Natural killer cell (primary cell): ENCODE measurements around the gene GSG1L2. TPM values are rescaled to one million over a fixed set of nuclear protein-coding genes. Genes with fewer than 3 reads are reported as not detected.

ENCODE experiments used
- ATAC-seq, 3 donors: fragments of 150-1000 bp in 2 of 3; fragments of 200-7000 bp in 1 of 3; cut with Tn5 transposase; 1 replicate in 1 of 3; 2 replicates in 2 of 3; pipeline ENCODE4 v1.10.0; 2021; ENCODE audit warnings: mild to moderate bottlenecking in 2 of 3, moderate library complexity in 2 of 3
- DNase-seq, 2 donors: peaks; one replicate each; pipeline versions ENCODE4 v3.0.0 to v3.0.0-alpha.2; 2013 to 2021; ENCODE audit warnings: mixed read lengths in 1 of 2
- H3K27ac ChIP-seq: one replicate; pipeline ENCODE4 v1.5.1; 2013; ENCODE audit warnings: mild to moderate bottlenecking, low read length
- H3K27me3 ChIP-seq: one replicate; pipeline ENCODE4 v1.6.1; 2013; ENCODE audit warnings: low read length; ENCODE audit not compliant: control insufficient read depth, insufficient read depth
- H3K36me3 ChIP-seq: one replicate; pipeline ENCODE4 v1.6.1; 2013; ENCODE audit warnings: low read length; ENCODE audit not compliant: control insufficient read depth, insufficient read depth
- H3K4me1 ChIP-seq: one replicate; pipeline ENCODE4 v1.6.1; 2013; ENCODE audit warnings: low read length; ENCODE audit not compliant: control insufficient read depth, insufficient read depth
- H3K4me3 ChIP-seq: one replicate; pipeline ENCODE4 v1.5.1; 2013; ENCODE audit warnings: low read length
- H3K9me3 ChIP-seq: one replicate; pipeline ENCODE4 v1.6.1; 2013; ENCODE audit warnings: low read length; ENCODE audit not compliant: control insufficient read depth, insufficient read depth
- H3K27ac Mint-ChIP-seq, 2 donors: one replicate each; pipeline ENCODE4 v1.8.0; 2022; ENCODE audit warnings: mild to moderate bottlenecking in 2 of 2, mixed read lengths in 2 of 2, moderate library complexity in 1 of 2
- H3K27me3 Mint-ChIP-seq, 2 donors: one replicate each; pipeline ENCODE4 v1.8.0; 2022; ENCODE audit warnings: low read depth in 2 of 2, mixed read lengths in 2 of 2
- H3K36me3 Mint-ChIP-seq: one replicate; pipeline ENCODE4 v1.8.0; 2022; ENCODE audit warnings: mixed read lengths
- H3K4me1 Mint-ChIP-seq, 2 donors: one replicate each; pipeline ENCODE4 v1.8.0; 2022; ENCODE audit warnings: mixed read lengths in 2 of 2
- H3K4me3 Mint-ChIP-seq: one replicate; pipeline ENCODE4 v1.8.0; 2022; ENCODE audit warnings: mild to moderate bottlenecking, moderate library complexity, mixed read lengths
- H3K9me3 Mint-ChIP-seq, 2 donors: one replicate each; pipeline ENCODE4 v1.8.0; 2022; ENCODE audit warnings: mixed read lengths in 2 of 2
- CTCF ChIP-seq: fragments of 200-600 bp; IDR thresholded peaks from one replicate; pipeline ENCODE4 v1.8.0; 2022; ENCODE audit warnings: antibody characterized with exemption
- WGBS: methylation state at CpG from one replicate; pipeline ENCODE4 v1.1.7; 2013; ENCODE audit warnings: missing lambda C conversion rate; ENCODE audit not compliant: insufficient coverage; 5-methylcytosine and 5-hydroxymethylcytosine counted together
- intact Hi-C: fragments of 100-400 bp; cut with micrococcal nuclease; formaldehyde crosslinking; loops from one replicate; pipeline ENCODE4 v1.14.2; 2022
- total RNA-seq, 4 donors: library from RNA; stranded (reverse); fragments of 120-200 nt in 1 of 4; gene quantifications; one replicate each; pipeline versions ENCODE4 v1.2.3 to v1.2.4, GENCODE V29; 2013 to 2022

The GSG1L2 gene
- total RNA-seq, 3 donors from 2014 or later (not counting 1 experiment from before 2014, with no cell fraction given): not detected

- TF ChIP-seq CTCF: no peak
- Histone ChIP-seq H3K4me1 (no peaks in the 10 kb centered on the region), H3K27ac (no peak overlapping the region), H3K4me3 (no peak overlapping the region), H3K36me3 (no peaks in the 10 kb centered on the region), H3K27me3 (no peaks in the 10 kb centered on the region), H3K9me3 (no peaks in the 10 kb centered on the region)
- Mint-ChIP-seq H3K4me3 (no peak overlapping the region), H3K4me1 (no peaks in the 10 kb centered on the region), H3K27ac (no peak overlapping the region), H3K9me3 (no peaks in the 10 kb centered on the region), H3K36me3 (no peaks in the 10 kb centered on the region), H3K27me3 (peaks cover 7% of the 10 kb centered on the region in 2 donors)
- intact Hi-C loops: no loop called here
- 84% methylated on average over 5 of the region's 5 CpGs for WGBS
- DNase-seq (no peak), ATAC-seq (no peak)
Measured at GRCh38 chr17:9854255-9854654, 32.4 kb upstream of the GSG1L2 start.

GRCh38 chr17:9850151-9850550 is 28.3 kb upstream of the GSG1L2 start:
- DNase-seq (no peak), ATAC-seq (no peak)
- TF ChIP-seq CTCF: no peak
- Mint-ChIP-seq H3K4me1 (no peaks in the 10 kb centered on the region), H3K27ac (no peak overlapping the region), H3K27me3 (peaks cover 7% of the 10 kb centered on the region in 2 donors), H3K9me3 (no peaks in the 10 kb centered on the region), H3K4me3 (no peak overlapping the region), H3K36me3 (no peaks in the 10 kb centered on the region)
- H3K4me1 ChIP-seq: no peaks in the 10 kb centered on the region
- intact Hi-C loops: no loop called here
- H3K9me3 ChIP-seq: no peaks in the 10 kb centered on the region
- H3K36me3 ChIP-seq: no peaks in the 10 kb centered on the region
- no peak overlapping the region for H3K27ac ChIP-seq
- H3K27me3 ChIP-seq: no peaks in the 10 kb centered on the region
- 83% methylated on average over 5 of the region's 5 CpGs for WGBS
- no peak overlapping the region for H3K4me3 ChIP-seq

DNA sequence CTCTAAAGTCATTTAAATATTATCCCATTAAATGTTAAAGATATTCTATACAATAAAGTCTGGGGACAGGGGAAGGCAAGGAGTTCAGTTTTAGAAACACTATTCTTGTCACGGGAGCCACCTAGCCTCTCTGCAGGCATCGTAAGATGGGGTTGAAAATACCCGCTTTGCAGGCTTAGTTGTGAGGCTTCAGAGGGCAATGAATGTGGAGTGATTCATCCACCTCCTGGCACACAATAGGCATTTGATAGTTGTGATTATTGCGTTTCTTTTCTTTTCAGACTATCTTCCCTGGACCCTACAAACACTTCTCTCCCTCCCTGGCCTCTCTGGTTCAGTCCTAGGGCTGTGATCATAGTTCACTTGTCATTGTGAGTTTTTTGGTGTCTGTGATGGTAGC is 23.4 kb upstream of the GSG1L2 start:
- Mint-ChIP-seq H3K36me3 (no peaks in the 10 kb centered on the region), H3K27me3 (peaks cover 0 to 8% of the 10 kb centered on the region in 2 donors), H3K4me3 (no peak overlapping the region), H3K9me3 (no peaks in the 10 kb centered on the region), H3K27ac (no peak overlapping the region), H3K4me1 (no peaks in the 10 kb centered on the region)
- no peaks in the 10 kb centered on the region for H3K36me3 ChIP-seq
- 88% methylated on average over 4 of the region's 4 CpGs for WGBS
- intact Hi-C loops: no loop called here
- no peak for DNase-seq
- H3K27me3 ChIP-seq: no peaks in the 10 kb centered on the region
- no peak overlapping the region for H3K4me3 ChIP-seq
- no peak for ATAC-seq
- no peaks in the 10 kb centered on the region for H3K4me1 ChIP-seq
- no peak for TF ChIP-seq CTCF
- no peak overlapping the region for H3K27ac ChIP-seq
- H3K9me3 ChIP-seq: no peaks in the 10 kb centered on the region

- Histone ChIP-seq H3K36me3 (no peaks in the 10 kb centered on the region), H3K4me1 (no peaks in the 10 kb centered on the region), H3K4me3 (no peak overlapping the region), H3K27me3 (no peaks in the 10 kb centered on the region), H3K27ac (no peak overlapping the region), H3K9me3 (no peaks in the 10 kb centered on the region)
- no peak for TF ChIP-seq CTCF
- Mint-ChIP-seq H3K27me3 (peaks cover 0 to 14% of the 10 kb centered on the region in 2 donors), H3K4me3 (no peak overlapping the region), H3K36me3 (no peaks in the 10 kb centered on the region), H3K4me1 (no peaks in the 10 kb centered on the region), H3K9me3 (no peaks in the 10 kb centered on the region), H3K27ac (no peak overlapping the region)
- intact Hi-C loops: no loop called here
- no peak for DNase-seq
- WGBS: 90% methylated on average over 8 of the region's 8 CpGs
- ATAC-seq: no peak
Measured at GRCh38 chr17:9844153-9844552, 22.3 kb upstream of the GSG1L2 start.
